Stimulated activated CD4-positive, alpha-beta T cell treated with anti-CD3 and anti-CD28 coated beads, Interleukin-15, amount 100 ng/mL, for 48 hours (primary cell): ENCODE results near the gene CCDC74A.
A peak's percentile ranks its signal among the peaks of the same experiment; 100 is the strongest.
"Not testable (repeated sequence)": the region's sequence is repeated elsewhere in the genome, so short reads cannot be mapped to it uniquely, and the experiment has no call there.

Experiments
- DNase-seq, 2 donors: peaks; one replicate each; pipeline ENCODE4 v3.0.0-alpha.2; 2020; ENCODE audit warnings: low read depth in 2 of 2

Gene CCDC74A

DNA sequence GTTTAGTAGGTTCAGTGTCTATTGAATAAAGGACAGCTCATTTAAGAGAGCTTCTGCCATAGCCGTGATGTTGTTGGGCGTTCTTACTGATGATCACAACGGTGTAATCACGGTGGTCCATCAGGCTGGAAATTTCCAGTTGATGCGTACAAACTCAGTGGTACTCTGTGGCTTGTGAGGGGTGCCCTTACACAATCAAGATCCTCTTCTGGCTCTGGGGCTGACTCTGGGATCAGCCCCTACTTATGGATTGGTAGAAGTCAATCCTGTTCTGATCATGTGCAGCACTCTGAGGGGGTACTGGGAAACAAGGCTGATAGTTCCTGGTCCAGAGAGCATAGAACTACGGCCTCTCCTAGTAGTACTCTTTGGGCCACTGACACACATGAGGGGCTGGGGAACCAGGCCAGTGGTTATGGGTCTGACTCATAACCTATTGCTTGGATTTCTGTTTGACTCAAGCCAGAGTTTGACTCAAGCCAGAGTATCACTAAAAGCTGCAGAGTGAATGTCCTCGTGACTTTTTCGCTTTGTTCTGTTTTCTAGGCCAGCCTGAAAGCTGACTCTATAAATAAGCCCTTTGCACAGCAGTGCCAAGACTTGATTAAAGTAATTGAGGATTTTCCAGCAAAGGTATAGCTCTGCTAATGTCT is 29.2 kb upstream of the CCDC74A start:
- DNase-seq = peak in 1 of 2 donors; percentile 14

DNA sequence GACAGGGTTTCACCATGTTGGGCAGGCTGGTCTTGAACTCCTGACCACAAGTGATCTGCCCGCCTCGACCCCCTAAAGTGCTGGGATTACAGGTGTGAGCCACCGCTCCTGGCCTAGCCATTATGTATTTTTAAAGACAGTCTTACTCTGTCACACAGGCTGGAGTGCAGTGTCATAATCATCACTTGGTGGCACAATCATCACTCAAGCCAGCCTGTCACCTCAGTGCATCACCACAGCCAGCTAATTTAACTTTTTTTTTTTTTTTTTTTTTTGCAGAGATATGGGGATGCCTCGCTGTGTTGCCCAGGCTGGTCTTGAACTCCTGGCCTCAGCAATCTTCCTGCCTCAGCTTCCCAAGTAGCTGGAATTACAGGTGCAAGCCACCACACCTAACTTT is 24.1 kb upstream of the CCDC74A start:
- not testable (repeated sequence) for DNase-seq

DNA sequence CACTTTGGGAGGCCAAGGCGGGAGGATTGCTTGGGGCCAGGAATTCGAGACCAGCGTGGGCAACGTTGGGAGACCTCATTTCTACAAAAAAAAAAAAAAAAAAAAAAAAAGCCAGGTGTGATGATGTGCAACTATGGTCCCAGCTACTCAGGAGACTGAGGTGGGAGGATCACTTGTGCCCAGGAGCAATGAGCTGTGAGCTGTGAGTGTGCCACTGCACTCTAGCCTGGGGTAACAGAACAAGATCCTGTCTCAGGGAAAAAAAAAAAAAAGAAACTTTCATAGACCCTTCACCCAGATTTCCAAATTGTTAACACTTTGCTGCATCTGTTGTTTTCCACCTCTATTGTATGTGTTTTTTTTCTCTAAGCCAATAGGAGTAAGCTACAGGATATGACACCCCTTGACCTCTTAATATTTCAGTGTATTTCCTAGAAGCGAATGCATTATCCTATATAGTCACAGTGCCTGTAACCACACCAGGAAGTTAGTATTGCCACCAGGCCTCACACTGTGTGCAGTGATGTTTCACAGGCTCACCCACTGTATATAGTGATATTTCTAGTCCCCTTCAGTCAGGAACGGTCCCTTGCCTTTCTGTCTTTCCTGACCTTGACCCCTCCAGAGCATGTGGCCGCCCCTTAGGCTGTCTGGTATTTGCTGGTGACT is 23.5 kb upstream of the CCDC74A start:
- DNase-seq = not testable (repeated sequence)

DNA sequence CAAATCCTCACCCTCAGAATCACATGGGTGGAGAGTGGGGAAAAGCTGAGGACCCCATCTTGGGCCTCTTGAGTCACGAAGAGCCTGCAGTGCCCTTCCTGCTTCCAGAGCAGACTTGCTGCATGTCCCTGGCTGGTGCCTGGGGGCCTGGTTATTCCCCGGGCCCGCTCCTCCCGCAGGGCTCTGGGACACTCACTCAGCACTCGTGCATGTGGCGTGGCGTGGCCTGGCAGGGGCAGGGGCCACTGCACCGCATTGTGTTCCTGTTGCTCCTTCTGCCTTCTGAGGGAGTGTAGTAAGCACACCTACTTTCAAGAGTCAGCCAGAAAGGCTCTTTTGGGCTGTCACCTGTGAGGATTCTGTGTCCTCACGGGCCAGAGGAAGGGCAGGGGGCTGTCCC is 18.1 kb upstream of the CCDC74A start:
- no peak for DNase-seq

DNA sequence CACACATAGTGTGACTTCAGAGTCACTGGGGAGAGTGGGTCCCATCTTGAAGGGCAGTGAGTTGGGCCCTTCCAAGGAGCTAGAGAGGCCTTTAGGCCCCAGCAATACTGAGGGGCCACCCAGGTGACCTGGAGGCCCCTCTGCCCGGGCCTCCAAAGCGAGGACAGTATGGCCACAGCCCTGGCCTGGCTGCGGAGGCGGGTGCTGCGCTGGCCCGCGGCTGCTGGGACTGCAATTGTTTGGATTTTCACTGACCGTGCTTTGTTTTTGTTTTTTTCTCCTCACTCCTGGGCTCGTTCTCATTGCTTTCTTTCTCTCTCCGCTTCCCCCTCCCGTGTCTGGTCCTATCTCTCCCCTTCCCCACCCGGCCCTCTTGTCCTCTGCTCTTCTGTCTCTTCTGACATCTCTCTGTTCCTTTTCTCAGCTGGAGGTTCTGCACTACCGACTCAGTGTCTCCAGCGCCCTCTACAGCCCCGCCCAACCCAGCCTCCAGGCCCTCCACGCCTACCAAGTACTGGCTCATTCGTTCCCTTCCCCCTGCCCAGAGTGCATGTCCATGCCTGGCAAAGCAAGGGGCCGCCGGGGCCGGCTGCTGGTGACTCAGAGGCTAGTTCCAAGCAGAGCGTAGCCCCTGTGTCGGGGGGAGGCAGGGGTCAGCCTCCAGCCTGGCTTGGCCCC is 16.3 kb upstream of the CCDC74A start:
- DNase-seq = not testable (repeated sequence)

DNA sequence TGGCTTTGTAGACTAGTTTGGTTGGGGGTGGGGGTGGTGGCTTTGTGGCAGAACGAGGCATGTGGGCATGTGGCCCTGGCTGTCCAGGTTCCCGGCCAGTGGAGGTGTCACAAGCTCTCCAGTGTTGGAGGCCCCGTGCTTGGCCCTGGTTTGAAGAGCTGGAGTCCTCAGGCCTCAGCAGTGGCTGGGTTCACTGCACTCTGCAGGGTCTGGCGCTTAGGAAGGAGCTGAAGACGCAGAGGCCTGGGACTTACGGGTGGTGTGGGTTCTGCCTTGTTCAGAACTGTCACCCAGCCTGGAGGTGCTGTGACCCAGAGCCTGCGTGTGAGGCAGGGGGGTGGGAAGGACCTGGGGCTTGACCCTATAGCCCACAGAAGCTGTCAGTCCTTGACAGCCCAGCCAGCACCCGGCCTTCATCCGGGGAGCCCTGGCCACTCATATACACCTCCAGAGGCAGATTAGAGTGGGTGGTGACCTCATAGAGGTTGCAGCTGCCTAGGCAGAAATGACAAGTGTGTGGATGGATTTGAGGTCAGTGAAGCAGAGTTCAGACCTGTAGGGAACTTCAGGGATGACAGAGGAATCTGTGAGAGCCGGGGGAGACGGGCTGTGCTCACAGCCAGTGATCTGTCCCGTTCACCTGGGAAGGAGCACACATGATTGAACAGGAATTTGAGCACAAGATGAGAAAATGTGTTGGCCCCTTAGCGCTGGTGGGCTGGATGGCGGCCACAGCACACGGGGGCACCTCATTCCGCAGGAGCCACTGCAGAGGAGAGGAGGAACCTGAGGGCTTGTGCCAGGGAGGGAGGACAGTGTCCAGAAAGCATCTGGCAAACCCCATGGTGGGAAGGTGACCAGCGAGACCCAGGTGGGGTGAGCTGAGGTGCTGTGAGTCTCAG is 15.5 kb upstream of the CCDC74A start:
- not testable (repeated sequence) for DNase-seq

DNA sequence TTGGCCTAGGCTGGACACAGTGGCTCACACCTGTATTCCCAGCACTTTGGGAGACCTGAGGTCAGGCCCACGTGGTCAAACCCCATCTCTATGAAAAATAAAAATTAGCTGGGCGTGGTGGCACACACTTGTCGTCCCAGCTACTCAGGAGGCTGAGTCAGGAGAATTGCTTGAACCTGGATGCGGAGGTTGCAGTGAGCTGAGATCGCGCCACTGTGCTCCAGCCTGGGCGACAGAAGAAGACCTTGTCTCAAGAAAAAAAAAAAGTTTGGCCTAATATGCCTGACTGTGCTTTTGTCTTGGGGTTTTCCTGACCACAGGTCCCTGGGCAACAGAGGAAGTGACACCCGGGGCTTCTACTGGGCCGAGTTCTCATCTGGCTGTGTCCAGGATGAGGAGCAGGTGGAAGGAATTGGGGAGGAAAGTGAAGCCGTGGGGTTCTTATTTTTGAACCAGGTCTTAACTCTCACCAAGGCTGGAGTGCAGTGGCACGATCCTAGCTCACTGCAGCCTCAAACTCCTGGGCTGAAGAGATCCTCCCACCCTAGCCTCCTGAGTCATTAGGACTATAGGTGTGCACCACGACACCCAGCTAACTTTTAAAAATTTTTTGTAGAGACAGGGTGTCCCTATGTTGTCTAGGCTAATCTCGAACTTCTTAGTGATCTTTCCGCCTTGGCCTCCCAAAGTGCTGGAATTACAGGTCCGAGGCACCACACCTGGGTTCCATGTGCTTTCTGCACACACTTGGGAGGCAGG is 13.1 kb upstream of the CCDC74A start:
- DNase-seq = not testable (repeated sequence)

DNA sequence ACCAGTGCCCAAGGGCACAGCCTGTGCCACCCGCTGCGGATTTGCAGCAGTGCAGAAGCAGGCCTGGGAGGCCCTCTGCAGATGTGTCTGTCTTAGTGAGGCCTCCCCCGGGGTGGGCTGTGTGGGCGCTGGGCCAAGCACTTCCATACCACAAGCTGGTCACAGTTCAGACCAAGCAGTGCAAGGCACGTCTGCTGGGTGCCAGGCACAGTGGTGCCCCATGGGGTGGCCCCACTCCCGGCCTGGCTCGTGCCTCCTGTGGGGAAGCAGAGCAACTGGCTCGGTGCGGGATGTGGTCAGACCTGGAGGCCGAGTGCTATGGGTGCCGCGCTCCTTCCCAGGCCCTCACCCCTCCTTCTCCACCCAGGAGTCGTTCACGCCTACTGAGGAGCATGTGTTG is 12.5 kb upstream of the CCDC74A start:
- DNase-seq = not testable (repeated sequence)

DNA sequence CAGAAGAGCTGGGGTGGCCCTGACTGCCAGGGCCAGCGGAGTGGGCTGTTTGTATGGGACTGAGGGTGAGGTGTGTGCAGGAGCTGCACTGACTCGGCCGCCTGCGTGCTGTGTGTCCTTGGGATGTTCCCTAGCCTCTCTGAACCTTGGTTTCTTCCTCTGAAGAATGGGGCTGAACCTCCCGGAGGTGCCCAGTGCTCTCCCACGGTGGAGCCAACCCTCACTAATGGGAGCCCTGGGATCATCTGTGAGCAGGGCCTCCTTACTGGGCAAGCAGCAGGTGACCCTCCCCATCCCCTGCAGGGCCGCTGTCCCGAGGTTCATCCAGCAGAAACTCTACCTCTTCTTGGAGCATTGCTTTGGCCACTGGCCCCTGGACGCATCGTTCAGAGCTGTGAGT is 11.7 kb upstream of the CCDC74A start:
- no peak for DNase-seq

DNA sequence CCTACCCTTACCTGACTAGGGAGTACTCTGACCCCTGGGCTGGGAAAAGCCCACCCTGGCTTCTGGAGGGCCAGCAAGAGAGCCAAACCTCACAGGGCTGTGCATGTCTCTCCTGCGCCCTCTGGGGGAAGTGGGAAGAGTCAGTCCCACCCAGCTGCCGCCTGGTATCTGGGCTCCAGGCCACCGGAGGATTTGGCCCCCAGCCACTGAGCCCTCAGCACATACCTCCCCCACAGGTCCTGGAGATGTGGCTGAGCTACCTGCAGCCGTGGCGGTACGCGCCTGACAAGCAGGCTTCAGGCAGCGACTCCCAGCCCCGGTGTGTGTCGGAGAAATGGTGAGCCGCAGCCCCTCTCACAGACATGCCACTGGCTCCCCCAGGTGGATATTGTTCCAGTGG is 11.1 kb upstream of the CCDC74A start:
- DNase-seq = not testable (repeated sequence)

DNA sequence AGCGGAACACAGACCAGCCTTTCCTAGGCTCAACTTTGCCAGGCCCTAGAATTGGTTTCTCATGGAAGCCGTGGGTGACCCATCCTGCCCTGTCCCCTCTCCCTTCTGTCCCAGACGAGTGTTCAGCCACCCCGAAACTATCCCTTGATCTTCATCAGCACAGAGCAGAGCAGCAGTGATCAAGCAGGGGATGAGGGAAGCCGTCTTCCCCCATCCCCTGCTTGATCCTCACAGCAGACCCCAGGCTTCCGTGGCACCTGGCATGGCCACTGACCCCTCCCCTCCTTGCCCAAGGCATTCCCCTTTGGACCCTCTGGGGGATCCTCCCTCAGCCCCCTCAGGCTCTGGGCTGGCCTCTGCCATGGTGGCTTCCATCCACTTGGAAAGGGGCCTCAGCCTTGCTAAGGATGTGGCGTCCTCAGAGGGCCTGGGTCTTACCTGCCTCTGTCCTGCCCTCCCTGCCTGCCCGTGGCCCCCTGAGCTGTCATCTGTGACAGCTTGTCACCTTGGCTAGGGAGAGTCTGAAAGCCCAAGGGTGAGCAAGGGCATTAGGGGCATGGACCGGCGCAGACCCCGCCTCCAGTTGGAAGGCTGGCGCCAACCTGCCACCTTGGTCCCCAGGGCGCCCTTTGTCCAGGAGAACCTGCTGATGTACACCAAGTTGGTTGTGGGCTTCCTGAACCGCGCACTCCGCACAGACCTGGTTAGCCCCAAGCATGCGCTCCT is 10.4 kb upstream of the CCDC74A start:
- no peak for DNase-seq

DNA sequence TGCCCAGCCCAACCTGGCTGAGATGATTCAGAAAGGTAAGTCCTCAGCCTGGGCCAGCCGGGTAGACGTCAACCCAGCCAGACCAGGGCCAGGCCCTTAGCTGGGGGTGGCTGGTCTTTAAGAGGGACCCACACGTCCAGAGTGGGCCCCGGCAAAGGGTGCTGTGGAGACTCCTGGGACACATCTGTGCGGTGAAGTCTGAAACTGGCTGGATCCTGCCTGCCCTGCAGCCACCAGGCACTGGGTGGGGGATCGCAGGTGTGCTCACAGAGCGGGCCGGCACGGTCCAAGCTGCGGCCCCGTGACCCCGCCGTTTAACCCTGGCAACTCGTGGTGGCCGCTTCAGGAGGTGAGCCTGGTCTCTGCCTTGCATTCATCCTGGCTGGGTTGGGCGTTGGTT is 9.8 kb upstream of the CCDC74A start:
- not testable (repeated sequence) for DNase-seq

DNA sequence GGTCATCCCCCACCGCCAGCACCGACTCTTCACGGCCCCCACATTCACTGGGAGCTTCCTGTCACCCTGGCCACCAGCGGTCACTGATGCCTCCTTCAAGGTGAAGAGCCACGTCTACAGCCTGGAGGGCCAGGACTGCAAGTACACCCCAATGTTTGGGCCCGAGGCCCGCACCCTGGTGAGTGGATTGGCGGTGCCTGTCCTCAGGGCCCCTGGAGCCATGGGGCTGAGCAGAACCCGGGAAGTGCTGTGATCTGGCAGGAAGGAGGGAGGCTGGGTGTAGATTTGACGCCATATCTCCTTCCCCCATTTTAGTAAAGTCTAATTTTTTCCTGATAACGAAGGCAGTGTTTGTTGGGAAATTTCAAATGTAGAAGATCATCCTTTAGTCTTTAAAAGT is 9.2 kb upstream of the CCDC74A start:
- not testable (repeated sequence) for DNase-seq

DNA sequence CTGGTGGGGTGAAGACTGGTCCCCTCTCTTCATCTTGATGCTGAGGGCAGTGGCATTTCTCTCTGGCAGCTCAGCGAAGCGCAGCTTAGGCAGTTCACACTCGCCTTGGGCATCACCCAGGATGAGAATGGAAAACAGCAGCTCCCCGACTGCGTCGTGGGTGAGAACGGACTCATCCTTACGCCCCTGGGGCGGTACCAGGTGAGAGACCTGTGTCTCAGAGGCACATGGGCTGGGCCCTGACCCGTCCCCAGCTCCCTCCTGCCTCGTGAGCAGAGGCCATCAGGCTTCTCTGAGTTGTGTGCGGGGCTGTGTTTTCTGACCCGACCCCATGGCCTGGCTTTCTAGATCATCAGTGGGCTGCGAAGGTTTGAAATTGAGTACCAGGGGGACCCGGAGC is 8.2 kb upstream of the CCDC74A start:
- no peak for DNase-seq

DNA sequence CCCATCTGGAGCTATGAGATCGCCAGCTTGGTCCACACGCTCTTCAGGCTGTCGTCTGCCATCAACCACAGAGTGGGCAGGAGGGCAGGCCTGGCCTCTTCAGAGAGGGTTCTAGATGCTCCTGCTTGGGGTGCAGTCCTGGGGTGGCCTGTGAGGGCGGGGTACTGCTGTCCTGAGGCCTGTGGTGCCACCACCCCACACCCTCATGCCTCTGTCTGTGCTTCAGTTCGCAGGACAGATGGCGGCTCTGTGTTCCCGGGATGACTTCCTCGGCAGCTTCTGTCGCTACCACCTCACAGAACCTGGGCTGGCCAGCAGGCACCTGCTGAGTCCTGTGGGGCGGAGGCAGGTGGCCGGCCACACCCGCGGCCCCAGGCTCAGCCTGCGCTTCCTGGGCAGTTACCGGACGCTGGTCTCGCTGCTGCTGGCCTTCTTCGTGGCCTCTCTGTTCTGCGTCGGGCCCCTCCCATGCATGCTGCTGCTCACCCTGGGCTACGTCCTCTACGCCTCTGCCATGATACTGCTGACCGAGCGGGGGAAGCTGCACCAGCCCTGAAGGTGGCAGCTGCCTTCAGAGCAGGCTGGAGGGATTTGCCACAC is 7.7 kb upstream of the CCDC74A start:
- not testable (repeated sequence) for DNase-seq

DNA sequence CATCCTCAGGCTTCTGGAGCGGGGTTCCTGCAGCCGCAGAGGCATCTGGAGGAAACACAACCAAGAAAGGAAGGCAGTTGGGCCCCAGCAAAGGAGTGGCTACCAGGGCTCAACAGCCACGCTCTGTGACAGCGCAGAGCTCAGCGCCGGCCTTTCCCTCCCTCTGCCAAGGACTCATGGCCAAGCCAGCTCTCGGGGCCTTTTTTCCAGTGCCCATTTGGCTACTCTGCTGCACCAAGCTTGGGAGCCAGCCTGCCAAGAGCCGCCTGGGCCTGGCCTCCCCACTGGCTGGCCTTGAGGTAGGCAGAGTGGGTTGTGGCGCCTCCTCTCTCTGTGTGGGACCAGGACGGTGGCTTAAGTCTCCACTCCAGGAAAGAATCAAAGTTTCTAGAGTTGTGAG is 7.2 kb upstream of the CCDC74A start:
- DNase-seq = no peak

DNA sequence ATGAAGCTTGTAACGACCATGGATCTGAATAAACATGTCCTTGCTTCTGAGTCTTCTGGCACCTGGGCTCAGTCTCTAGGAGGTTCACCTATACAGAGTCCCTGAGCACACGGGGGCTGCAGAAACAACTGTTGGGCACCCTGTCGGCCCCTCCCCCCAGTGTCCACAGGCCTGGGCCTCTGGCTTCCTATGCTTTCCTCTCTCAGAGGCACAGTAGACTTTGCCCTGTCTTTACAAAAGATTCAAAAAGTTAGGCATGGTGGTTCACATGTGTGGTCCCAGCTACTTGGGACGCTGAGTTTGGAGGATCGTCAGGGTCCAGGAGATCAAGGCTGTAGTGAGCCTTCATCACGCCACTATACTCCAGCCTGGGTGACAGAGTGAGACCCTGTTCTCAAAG is 6.2 kb upstream of the CCDC74A start:
- not testable (repeated sequence) for DNase-seq

DNA sequence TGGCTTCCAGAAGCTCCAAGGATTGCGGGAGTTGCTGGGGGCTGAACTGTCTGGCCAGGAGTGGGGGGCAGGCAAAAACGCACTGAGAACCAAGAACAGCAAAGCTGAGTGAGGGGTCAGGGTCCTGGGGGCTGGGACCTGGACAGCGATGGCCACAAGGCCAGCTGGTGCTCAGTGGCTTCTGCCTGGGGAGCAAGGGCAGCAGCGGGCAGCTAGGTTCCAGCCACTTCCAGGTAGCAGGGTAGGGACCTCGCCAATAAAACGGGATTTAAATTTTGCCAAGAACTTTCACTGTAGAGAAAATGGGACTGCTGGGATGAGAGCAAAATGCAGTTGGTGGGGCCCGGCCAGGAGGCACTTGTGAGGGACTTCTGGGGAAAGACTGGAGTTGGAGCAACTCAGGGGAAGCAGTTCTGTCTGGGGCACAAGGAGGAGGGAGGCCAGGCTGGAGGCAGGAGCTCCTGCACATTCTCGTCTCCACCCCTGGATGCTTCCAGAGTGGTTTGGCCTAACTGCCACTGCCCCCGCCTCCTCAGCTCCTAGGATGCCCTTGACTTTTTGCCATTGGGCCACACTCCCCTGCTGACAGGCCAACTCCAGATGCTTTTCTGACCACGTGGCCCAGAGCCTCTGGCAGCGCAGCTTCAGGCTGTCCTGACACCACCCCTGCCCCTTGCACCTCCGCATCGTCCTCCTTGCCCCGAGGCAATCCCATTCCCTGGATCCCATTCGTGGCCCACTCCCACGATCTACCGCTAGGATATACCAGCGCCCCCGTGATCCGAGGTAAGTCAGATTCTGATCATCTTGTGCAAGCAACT is 5.5 kb upstream of the CCDC74A start:
- DNase-seq = no peak

DNA sequence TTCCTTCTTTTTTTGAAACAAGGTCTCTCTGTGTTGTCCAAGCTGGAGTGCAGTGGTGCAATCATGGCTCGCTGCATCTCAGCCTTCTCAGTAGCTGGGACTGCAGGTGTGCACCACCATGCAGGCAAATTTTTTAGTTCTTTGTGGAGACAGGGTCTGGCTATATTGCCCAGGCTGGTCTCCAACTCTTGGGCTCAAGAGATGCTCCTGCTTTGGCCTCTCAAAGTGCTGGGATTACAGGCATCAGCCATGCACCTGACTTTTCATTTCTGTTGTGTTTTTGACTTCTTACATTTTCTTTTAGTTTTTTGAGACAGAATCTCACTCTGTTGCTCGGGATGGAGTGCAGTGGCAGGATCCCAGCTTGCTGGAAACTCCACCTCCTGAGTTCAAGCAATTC is 2.4 kb upstream of the CCDC74A start:
- not testable (repeated sequence) for DNase-seq
